ENCODE data around the gene NEU3. TPM values are rescaled to one million over a fixed set of nuclear protein-coding genes. Genes with fewer than 3 reads are reported as not detected.

The NEU3 gene
- total RNA-seq, 1 donor from 2014 or later, result 9.7 TPM

DNA sequence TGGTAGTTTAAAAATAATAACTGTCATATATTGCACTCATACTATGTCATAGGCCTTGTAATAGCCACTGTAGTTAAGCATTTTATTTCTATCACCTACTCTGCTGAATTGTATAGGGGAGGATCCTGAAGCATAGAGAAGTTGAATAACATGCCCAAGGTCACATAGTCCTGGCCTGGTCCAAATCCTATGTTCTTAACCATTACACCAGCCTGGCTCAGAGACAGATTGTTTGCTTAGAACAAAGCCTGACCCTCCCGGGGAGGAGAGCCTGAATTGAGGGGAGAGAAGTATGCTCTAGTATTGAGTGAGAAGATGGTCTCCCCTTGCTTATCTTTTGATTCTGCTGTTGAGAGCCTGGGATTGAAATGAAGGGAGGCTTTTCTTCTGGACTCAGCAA, 2.2 kb downstream of the NEU3 start:
- FAIRE-seq, result no peak
- TF ChIP-seq CTCF (IDR thresholded peaks at IDR 0.05; ENCODE audit: insufficient read depth, low read depth, low read length) (no peak), EZH2 (IDR thresholded peaks at IDR 0.05; ENCODE audit: insufficient read depth, low read length) (no peak)
- H3K27me3 ChIP-seq (ENCODE audit: insufficient read depth, low read length), result no peaks in the 10 kb centered on the region
- H3K27ac ChIP-seq (ENCODE audit: low read depth, low read length), result no peak overlapping the region
- Mint-ChIP-seq H3K36me3 (ENCODE audit: low read depth, unreplicated experiment) (no peaks in the 10 kb centered on the region), H3K4me1 (ENCODE audit: low read depth, unreplicated experiment) (peaks cover 3% of the 10 kb centered on the region), H3K4me3 (ENCODE audit: unreplicated experiment) (no peak overlapping the region), H3K27ac (ENCODE audit: unreplicated experiment) (no peak overlapping the region), H3K9me3 (ENCODE audit: unreplicated experiment) (no peaks in the 10 kb centered on the region), H3K27me3 (ENCODE audit: low read depth, unreplicated experiment) (no peaks in the 10 kb centered on the region)
- H3K9ac ChIP-seq (ENCODE audit: low read length), result no peak overlapping the region
- H3K79me2 ChIP-seq (ENCODE audit: insufficient read depth, low read length), result no peaks in the 10 kb centered on the region
- no peak for DNase-seq (ENCODE audit: low read depth)
- H3K4me1 ChIP-seq (ENCODE audit: insufficient read depth, low read length), result no peaks in the 10 kb centered on the region
- H3K4me2 ChIP-seq (ENCODE audit: low read length), result no peak overlapping the region
- no peaks in the 10 kb centered on the region for H3K9me3 ChIP-seq (ENCODE audit: insufficient read depth, low read depth, low read length)
- peaks cover 5% of the 10 kb centered on the region for H3K36me3 ChIP-seq (ENCODE audit: insufficient read depth, low read length)
- peaks cover 6% of the 10 kb centered on the region for H4K20me1 ChIP-seq (ENCODE audit: insufficient read depth, low read length)
- H2AFZ ChIP-seq (ENCODE audit: low read depth, low read length), result no peak overlapping the region
- no peak overlapping the region for H3K4me3 ChIP-seq (ENCODE audit: insufficient read depth, low read depth, low read length)

GRCh38 chr11:74992852-74993251, 4.1 kb downstream of the NEU3 start:
- Mint-ChIP-seq H3K27ac (ENCODE audit: unreplicated experiment) (no peak overlapping the region), H3K9me3 (ENCODE audit: unreplicated experiment) (no peaks in the 10 kb centered on the region), H3K4me3 (ENCODE audit: unreplicated experiment) (no peak overlapping the region), H3K4me1 (ENCODE audit: low read depth, unreplicated experiment) (peaks cover 3% of the 10 kb centered on the region), H3K27me3 (ENCODE audit: low read depth, unreplicated experiment) (no peaks in the 10 kb centered on the region), H3K36me3 (ENCODE audit: low read depth, unreplicated experiment) (peaks cover 2% of the 10 kb centered on the region)
- peaks cover 5% of the 10 kb centered on the region for H3K36me3 ChIP-seq (ENCODE audit: insufficient read depth, low read length)
- FAIRE-seq, result no peak
- no peaks in the 10 kb centered on the region for H3K9me3 ChIP-seq (ENCODE audit: insufficient read depth, low read depth, low read length)
- H3K79me2 ChIP-seq (ENCODE audit: insufficient read depth, low read length), result no peaks in the 10 kb centered on the region
- DNase-seq (ENCODE audit: low read depth), result no peak
- no peaks in the 10 kb centered on the region for H3K4me1 ChIP-seq (ENCODE audit: insufficient read depth, low read length)
- H3K9ac ChIP-seq (ENCODE audit: low read length), result no peak overlapping the region
- no peak overlapping the region for H2AFZ ChIP-seq (ENCODE audit: low read depth, low read length)
- no peak overlapping the region for H3K4me2 ChIP-seq (ENCODE audit: low read length)
- peaks cover 6% of the 10 kb centered on the region for H4K20me1 ChIP-seq (ENCODE audit: insufficient read depth, low read length)
- TF ChIP-seq CTCF (IDR thresholded peaks at IDR 0.05; ENCODE audit: insufficient read depth, low read depth, low read length), result no peak
- TF ChIP-seq EZH2 (IDR thresholded peaks at IDR 0.05; ENCODE audit: insufficient read depth, low read length), result no peak
- H3K27me3 ChIP-seq (ENCODE audit: insufficient read depth, low read length), result no peaks in the 10 kb centered on the region
- H3K27ac ChIP-seq (ENCODE audit: low read depth, low read length), result no peak overlapping the region
- no peak overlapping the region for H3K4me3 ChIP-seq (ENCODE audit: insufficient read depth, low read depth, low read length)

- Mint-ChIP-seq H3K36me3 (ENCODE audit: low read depth, unreplicated experiment) (peaks cover 12% of the 10 kb centered on the region), H3K27ac (ENCODE audit: unreplicated experiment) (no peak overlapping the region), H3K4me1 (ENCODE audit: low read depth, unreplicated experiment) (no peaks in the 10 kb centered on the region), H3K27me3 (ENCODE audit: low read depth, unreplicated experiment) (no peaks in the 10 kb centered on the region), H3K9me3 (ENCODE audit: unreplicated experiment) (no peaks in the 10 kb centered on the region), H3K4me3 (ENCODE audit: unreplicated experiment) (no peak overlapping the region)
- H2AFZ ChIP-seq (ENCODE audit: low read depth, low read length), result no peak overlapping the region
- H3K36me3 ChIP-seq (ENCODE audit: insufficient read depth, low read length), result peaks cover 8% of the 10 kb centered on the region
- H3K4me3 ChIP-seq (ENCODE audit: insufficient read depth, low read depth, low read length), result no peak overlapping the region
- no peak overlapping the region for H3K4me2 ChIP-seq (ENCODE audit: low read length)
- H3K27ac ChIP-seq (ENCODE audit: low read depth, low read length), result no peak overlapping the region
- H3K79me2 ChIP-seq (ENCODE audit: insufficient read depth, low read length), result no peaks in the 10 kb centered on the region
- no peaks in the 10 kb centered on the region for H3K27me3 ChIP-seq (ENCODE audit: insufficient read depth, low read length)
- H3K4me1 ChIP-seq (ENCODE audit: insufficient read depth, low read length), result no peaks in the 10 kb centered on the region
- no peaks in the 10 kb centered on the region for H3K9me3 ChIP-seq (ENCODE audit: insufficient read depth, low read depth, low read length)
- no peak for TF ChIP-seq EZH2 (IDR thresholded peaks at IDR 0.05; ENCODE audit: insufficient read depth, low read length)
- no peak for TF ChIP-seq CTCF (IDR thresholded peaks at IDR 0.05; ENCODE audit: insufficient read depth, low read depth, low read length)
- no peaks in the 10 kb centered on the region for H4K20me1 ChIP-seq (ENCODE audit: insufficient read depth, low read length)
- no peak for DNase-seq (ENCODE audit: low read depth)
- H3K9ac ChIP-seq (ENCODE audit: low read length), result no peak overlapping the region
- FAIRE-seq, result no peak
Measured at GRCh38 chr11:75000975-75001354, 12.2 kb downstream of the NEU3 start.

All from astrocyte (in vitro differentiated cells and primary cell).